Measurements from ENCODE around the gene ANKRD55.
"Not testable (repeated sequence)": the region's sequence is repeated elsewhere in the genome, so short reads cannot be mapped to it uniquely, and the experiment has no call there.

Gene ANKRD55

DNA sequence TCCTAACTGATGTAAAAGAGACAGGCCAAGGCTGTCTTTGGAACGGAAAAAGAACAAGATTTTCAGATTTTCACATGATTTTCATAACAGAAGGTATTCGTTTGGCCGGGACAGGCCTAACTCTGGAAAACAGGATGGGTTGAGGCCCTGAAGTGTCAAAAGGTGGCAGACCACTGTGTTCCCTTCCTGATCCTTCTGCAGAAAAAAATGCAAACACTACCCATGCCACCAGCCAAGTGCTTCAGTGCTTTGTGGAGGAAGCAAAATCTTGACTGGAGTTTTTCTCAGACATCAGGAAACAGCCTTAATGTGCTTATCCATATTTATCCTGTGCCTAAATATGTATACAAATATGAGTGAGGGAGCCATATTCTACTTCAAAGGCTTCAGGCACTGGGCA lies 124.9 kb downstream of the ANKRD55 start:
- no peak for DNase-seq

DNA sequence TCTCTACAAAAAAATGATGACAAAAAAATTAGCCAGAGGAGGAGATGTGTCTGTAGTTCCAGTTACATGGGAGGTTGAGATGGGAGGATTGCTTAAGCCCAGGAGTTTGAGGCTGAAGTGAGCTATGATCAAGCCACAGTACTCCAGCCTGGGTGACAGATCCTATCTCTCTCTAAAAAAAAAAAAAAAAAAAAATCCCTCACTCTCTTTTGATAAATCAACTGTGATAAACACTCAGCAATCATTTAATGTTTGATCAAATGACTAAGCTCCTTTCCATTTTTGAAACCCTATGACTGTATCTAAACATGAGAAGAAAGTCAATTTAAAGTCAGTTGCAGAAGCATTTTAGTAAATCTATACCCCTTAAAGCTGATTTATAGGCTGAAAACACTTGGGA lies 126.3 kb downstream of the ANKRD55 start:
- no peak for DNase-seq

DNA sequence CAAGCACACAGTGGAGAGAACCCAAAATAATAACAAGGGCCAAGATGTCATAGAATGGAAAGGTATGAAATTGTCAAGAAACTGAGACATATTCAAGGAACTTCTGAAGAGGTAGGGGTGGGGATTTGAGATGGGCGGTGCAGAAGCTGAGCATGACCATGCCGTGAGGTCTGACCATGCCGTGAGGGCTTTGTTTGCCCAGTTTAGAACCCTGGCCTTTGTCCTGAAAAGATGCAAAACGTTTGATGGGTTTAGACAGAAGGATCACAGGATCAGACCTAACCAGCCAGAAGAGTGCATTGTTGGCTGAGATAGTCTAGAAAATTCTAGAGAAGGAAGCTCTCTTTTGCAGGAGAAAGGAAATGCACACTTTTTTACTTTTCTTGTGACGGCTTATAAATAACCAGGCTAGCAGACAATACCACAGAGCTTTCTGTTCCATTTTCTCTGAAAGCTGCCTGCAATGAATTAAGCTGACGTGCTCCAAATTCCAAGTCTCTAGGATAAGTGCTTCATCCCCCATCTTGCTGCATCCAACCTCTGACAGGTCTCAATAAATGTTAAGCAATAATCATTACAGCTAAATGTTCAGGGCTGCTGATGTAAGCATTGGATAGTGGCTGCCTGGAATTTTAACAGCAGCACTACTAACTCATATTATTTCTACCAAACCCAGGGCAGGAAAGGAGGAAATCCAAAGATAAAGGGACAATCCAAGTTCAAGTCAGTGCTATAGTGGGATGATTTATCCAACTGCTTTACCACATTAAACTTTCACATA lies 127.4 kb downstream of the ANKRD55 start:
- DNase-seq: peak in 1 of 58 donors; percentile 27

DNA sequence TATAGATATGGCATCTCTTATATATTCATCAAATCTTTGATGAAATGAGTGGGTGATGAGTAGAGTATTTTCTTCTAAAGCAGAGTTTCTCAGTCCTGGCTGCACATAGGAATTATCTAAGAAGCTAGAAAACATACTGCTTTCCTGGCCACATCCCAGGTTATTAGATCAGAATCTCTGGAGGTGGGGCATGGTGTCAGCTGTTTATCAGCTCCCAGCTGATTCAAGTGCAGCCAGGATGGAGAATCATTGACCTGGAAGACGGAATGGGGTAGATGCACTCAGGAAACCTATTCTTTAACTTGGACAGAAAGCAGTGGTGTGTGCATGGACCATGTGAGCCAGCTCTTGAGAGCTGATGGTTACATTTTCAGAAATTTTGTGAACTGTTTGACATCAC lies 130.2 kb downstream of the ANKRD55 start:
- DNase-seq: no peak

DNA sequence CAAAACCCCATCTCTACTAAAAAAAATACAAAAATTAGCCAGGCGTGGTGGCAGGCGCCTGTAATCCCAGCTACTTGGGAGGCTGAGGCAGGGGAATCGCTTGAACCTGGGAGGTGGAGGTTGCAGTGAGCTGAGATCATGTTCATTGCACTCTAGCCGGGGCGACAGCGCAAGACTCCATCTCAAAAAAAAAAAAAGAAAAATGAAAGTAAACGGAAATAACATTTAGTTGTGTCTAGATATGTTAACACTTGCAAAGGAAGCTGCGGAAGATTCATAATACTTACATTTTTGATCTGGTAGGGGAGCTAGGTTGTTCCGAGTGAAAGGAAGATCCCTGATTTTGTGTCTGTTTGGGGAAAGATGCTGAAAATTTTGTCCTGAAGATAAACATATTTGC lies 130.9 kb downstream of the ANKRD55 start:
- not testable (repeated sequence) for DNase-seq

DNA sequence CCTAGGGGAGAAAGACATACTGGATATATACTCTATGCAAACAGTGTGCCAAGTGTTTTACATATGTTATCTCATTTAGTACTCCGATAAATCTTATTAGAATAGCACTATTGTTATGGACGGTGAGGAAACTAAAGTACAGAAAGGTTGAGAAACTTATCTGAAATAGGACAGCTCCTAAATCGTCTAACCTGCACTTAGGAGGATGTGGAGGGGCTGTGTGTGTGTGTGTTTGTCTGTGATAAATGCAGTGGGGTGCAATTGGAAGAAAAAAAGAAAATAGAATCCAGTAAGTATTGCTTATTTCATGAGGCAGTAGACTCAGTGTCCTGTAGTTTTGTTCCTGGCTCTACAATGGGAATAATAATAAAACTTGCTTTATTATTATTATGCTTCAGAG lies 131.9 kb downstream of the ANKRD55 start:
- DNase-seq: no peak

DNA sequence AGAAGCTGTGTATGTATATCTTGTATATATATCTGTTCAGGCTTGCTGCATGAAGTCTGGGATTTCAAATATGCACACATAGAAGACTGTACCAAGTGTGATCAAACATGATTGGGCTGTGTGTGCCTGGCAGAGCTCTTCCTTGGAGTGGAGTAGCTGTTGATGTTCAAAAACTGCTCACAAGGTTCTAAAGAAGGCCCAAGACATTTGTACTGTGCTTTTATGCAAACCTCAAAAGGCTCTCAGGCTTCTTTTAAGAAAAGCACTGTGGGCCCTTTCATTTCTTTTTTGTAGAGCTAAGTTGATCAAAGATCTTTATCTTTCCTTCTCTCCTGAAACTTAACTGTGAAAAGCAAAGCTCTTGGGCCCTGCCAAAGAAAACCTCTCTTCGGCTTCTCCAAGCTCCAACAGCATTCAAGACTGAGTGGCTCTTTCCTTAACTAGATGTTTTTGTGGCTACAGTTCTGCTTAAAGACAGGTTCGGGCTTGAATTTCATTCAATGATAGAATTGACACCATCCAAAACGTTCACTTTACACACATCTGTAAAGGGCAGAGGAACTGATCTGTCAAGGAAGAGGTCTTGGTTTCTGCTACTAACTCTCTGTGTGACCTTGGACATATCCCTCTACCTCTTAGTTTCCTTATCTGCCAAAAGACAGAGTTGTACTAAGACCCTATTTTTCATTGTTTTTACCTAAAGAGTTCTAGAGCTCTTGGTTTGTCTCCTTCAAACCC lies 132.5 kb downstream of the ANKRD55 start:
- no peak for DNase-seq

DNA sequence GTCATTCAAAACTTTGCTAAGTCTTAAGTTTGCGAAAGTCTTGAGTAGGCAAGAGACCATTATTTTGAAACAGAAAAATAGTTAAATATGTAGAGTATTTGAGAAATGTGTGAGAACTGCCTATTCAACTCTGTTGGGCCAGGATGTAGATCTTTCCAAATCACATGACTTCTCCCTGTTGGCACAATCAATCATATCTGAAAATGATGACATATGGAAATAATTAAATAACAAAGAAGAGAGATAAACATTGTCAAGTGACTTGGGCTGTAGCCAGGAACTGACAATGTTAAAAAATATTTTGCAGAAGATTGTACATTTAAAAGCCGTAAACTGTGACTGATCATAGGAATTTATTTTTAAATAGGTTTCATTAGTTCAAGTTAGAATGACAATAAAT lies 133.8 kb downstream of the ANKRD55 start:
- DNase-seq: no peak

DNA sequence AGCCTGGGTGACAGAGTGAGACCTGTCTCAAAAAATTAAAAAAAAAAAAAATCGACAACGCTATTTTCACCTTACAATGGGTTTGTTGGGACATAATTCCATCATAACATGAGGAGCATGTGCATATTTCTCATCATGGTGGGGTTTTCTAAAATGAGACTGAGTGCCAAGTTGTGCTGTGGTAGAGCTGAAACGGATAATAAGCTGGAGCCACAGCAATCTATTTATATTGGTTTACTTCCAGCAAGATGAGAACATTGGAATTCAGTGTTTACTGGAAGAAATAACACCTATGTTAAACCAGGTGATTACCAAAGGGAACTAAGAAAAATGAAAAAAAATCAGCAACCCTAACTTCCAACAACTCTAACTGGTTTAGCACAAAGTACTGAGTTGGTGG lies 136.1 kb downstream of the ANKRD55 start:
- no peak for DNase-seq

DNA sequence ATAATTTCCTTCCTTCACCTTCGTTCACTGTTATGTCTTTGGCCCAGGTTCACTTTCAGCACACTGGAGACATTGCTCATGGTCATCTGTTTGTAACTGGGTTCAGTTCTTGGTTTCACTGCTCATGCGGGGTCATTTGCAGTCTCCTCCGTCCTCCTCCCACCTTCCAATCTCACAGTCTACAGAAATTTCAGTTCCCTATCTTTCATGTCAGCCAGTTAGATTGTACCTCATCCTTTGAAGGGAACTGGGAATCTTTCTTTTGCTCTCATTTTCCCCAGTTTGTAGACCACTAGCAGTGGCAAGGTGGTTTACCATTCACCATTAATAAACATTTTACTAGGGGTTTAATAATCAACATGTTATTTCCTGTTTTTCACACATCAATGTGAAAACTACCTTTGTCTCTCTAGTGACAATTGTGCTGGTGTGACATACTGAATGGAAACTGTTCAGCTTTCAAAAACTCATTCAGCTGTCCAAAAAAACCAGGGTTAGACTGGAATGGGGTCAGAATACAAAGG lies 137.5 kb downstream of the ANKRD55 start:
- peak in 1 of 58 donors; percentile 13 for DNase-seq

DNA sequence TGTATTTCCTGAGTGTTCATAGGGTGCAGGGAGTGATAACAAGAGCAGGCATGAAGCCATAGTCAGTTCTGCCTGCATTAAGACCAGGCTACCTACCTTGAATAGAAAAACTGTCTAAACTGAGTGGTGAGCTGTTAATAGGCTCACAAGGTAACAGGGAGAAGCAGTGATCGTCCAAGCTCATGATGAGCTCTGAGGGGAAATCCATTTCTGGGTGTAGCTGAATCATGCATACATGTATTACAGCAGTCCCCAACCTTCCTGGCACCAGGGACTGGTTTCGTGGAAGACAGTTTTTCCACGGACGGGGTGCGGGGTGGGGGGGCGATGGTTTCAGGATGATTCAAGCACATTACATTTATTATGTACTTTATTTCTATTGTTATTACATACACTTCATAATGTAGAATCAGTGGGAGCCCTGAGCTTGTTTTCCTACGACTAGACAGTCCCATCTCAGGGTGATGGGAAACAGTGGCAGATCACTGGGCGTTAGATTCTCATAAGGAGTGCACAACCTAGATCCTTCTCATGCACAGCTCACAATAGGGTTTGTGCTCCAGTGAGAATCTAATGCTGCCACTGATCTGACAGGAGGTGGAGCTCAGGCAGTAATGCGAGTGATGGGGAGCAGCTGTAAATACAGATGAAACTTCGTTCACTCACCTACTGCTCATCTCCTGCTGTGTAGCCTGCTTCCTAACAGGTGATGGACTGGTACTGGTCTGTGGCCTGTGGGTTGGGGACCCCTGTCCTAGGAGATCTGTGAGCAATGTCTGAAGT lies 138.4 kb downstream of the ANKRD55 start:
- no peak for DNase-seq

DNA sequence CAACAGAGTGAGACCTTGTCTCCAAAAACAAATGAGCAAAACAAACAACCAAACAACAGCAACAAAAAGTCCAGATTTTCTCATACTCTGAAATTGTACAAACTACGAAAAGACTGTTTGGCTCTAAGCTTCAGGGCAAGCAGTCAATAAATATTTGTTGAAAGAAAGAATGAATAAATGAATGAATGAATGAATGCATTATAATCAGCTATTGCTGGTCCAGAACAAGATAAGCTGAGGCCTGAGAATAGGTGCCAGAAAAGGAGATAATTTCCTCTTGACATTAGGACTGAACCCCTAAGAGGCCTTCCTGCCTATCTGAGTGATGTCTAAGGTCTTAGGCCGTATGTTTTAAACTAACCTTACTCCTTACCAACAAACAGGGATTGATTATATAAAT lies 139.2 kb downstream of the ANKRD55 start:
- DNase-seq: no peak

DNA sequence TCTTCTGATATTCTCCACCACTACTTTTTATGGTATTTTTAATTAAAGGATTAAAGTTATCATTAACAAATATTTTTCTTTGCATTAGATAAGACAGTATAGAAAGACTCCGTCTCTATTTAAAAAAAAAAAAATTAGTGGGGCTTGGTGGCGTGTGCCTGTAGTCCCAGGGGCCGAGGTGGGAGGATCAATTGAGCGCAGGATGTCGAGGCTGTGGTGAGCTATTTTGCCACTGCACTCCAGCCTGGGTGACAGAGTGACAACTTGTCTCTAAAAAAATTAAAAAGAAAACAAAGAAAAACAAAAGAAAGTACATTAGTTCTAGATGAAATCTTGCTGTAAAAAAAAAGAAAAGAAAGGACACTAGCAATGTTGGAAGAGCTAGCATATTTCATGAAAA lies 141.0 kb downstream of the ANKRD55 start:
- DNase-seq: no peak

DNA sequence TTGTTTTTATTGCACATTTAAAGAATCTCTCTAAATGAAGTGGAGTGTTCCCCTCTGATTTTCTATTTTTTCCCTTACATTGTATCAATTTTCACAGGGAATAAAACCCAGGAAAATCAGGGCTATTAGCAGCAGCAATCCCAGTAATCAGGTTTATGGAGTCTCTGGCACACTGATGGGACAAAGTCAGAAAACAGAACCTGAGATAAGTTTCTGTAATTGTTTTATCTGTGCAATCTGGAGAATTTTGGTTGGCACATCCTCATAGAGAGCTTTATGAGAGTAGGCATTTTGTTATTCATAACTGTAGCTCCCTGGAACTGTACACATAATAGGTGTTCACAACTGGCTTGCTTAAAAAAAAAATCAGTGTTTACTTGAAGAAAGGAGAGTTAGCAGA lies 141.5 kb downstream of the ANKRD55 start:
- DNase-seq: no peak

DNA sequence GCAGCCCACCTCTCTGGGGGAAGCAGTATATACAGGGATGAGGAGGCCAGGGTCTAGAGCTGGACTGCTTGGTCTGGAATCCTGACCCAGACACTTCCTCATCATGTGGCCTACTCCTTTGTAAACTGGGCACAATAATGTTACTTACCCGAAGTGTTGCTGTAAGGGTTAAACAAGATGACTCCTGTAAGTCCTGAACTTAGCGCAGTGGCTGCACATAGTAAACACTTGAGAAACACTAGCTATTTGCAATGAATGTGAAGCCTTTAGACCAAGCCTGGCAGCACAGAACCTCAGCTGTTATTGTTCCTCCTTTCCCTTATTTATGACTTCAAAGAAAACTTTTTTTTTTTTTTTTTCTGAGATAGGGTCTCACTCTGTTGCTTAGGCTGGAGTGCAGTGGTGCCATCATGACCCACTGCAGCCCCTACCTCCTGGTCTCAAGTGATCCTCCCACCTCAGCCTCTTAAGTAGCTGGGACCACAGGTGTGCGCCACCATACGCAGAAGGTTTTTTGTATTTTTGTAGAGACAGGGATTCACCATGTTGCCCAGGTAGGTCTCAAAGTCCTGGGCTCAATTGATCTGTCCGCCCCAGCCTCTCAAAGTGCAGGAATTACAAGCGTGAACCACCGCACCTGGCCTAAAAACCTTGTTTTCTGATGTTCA lies 142.2 kb downstream of the ANKRD55 start:
- no peak for DNase-seq

DNA sequence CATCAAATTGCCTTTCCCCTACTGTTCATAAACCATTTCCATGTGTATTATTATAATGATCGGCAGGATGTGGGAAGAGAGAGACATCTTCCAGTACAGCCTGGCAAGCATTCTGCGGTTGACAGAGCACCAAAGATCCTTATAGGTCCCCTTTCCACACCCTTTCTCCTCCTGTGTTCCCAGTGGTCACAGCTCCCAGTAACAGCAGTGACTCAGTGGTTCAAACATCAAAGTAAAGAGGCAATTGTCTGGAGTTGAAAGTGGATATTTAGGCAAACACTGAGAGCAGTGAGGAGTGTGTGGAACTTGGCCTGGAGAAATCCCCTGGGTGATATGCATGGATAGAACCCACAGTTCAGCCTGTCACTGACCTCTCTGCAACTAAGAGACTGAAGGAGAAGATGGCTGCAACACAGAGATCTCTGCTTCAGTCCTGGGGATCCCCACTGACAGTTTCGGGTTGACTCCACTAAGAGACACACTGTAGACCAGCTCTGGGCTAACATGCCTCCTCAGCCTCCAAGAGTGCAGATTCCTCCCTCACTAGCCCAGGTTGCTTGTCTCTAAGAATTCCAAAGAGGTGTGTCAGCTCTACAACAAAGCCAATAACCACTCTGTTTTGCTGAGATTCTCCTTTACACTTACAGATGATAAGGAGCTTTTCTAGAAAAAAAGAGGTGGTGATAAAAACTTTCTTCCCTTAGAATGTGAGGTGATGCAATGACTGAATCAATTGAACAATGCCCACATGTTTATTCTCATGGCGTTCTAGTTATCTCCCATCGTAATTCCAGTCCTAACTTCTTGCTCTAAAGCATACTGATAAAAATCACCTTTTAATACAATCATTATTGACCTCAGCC lies 143.9 kb downstream of the ANKRD55 start:
- no peak for DNase-seq

DNA sequence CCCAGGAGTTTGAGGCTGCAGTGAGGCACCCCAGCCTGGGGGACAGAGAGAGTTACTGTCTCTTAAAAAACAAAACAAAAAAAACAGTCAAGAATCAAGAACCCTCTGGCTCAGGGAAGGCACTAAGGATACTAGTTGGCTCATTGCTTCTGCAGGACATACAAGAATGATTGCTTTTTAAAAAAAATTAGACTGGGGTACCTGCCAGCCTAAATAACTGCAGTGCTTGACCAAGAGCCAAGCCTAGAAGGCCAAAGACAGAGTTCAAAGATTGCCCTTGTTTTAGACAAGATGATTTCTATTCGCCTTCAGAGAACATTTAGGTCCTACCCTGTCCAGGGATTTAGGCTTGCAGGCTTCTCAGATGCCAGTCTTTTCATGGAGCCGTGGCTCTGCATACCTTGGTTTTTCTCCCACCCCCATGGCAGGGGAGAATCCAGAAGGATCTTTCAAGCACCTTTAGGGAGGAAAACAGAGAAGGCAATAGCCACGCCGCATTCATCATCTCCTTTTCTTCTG lies 144.6 kb downstream of the ANKRD55 start:
- DNase-seq: no peak

DNA sequence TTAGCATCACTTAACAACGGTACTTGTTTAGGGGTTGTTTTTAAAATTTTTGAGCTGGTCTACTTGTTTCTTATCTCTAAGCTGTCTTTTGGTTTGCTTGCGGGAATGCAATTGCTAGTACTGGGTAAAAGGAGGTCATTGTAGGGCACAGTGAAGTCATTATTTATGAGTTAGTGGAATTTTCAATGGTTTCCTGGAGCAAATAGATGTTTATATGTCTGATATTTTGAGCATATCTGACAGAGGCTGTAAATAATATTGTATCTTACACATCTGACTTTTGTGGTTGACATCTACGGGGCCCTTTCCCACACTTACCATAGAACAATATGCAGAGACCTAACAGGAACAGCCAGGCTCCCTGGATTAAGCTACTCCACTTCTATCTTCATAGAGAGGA lies 147.9 kb downstream of the ANKRD55 start:
- DNase-seq: no peak

DNA sequence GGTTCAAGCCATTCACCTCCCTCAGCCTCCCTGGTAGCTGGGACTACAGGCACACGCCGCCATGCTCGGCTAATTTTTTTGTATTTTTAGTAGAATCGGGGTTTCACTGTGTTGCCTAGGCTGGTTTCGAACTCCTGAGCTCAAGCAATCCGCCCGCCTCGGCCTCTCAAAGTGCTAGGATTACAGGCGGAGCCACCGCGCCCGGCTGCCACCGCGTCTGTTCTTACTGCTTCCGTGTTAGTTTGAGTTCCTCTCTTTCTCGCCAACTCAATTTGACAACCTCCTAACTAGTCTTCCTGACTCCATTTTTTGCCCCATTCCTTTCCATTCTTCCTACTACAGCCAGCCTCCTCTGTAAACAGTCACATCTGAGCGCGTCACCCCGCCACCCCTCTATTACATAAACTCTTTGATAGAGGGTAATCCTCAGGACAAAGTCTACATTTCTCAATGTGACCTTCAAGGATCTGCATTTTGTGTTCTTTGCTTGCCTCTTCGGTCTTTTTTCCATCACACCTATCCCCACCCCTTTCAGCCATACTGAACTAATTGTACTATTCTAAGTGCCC lies 149.8 kb downstream of the ANKRD55 start:
- no peak for DNase-seq
